Endothelial cell of umbilical vein (primary cell): ENCODE results near the gene KRT38. TPM values are rescaled to one million over a fixed set of nuclear protein-coding genes. Genes with fewer than 3 reads are reported as not detected.
"Not testable (repeated sequence)": the region's sequence is repeated elsewhere in the genome, so short reads cannot be mapped to it uniquely, and the experiment has no call there.

ENCODE experiments used
- BruUV-seq: library from RNA; stranded (reverse); fragments of 400-500 nt; replicated peaks from 2 replicates; lab custom pipeline; 2021; lab: Mats Ljungman, UMichigan
- CTCF ChIA-PET: fragments of 300-600, 350-600 bp; sonication (Branson Sonifier 250); formaldehyde crosslinking; loops from one replicate; lab custom pipeline; 2021; ENCODE audit warnings: antibody characterized with exemption, inconsistent platforms; lab: Charles Lee
- POLR2A ChIA-PET: fragments of 300-600, 350-600 bp; sonication (Branson Sonifier 250); formaldehyde crosslinking; loops from one replicate; lab custom pipeline; 2021; ENCODE audit warnings: antibody characterized with exemption, inconsistent platforms; lab: Charles Lee
- DNase-seq: peaks from one replicate; pipeline ENCODE4 v3.0.0-alpha.2; 2011; ENCODE audit warnings: low read depth, low spot score
- FAIRE-seq: peaks from 2 replicates; lab custom pipeline; 2011; peaks lifted over from hg19 to GRCh38; lab: Jason Lieb, UNC
- H2AFZ ChIP-seq: 2 replicates; pipeline ENCODE4 v1.6.0; 2012; ENCODE audit warnings: low read depth, low read length, control low read depth, inconsistent platforms
- H3K27ac ChIP-seq: 2 replicates; pipeline ENCODE4 v1.5.1; 2011; ENCODE audit warnings: low read depth, mild to moderate bottlenecking, control low read depth, low read length, moderate library complexity; ENCODE audit not compliant: insufficient read depth
- H3K27me3 ChIP-seq, 2 experiments: 2 replicates each; pipeline versions ENCODE4 v1.6.0 to v1.6.1; 2011; ENCODE audit warnings: low read length in 2 of 2, mixed read lengths in 1 of 2; ENCODE audit not compliant: control insufficient read depth in 2 of 2, insufficient read depth in 2 of 2
- H3K36me3 ChIP-seq, 2 experiments: 2 replicates in 1 of 2; 3 replicates in 1 of 2; pipeline ENCODE4 v1.5.1; 2011; ENCODE audit warnings: low read length in 2 of 2, mild to moderate bottlenecking in 1 of 2, moderate library complexity in 1 of 2; ENCODE audit not compliant: control insufficient read depth in 2 of 2, insufficient read depth in 2 of 2; ENCODE audit errors: extremely low read depth in 1 of 2
- H3K4me1 ChIP-seq: 3 replicates; pipeline ENCODE4 v1.5.1; 2011; ENCODE audit warnings: mild to moderate bottlenecking, low read length; ENCODE audit not compliant: control insufficient read depth, insufficient read depth; ENCODE audit errors: extremely low read depth
- H3K4me2 ChIP-seq: 2 replicates; pipeline ENCODE4 v1.6.1; 2011; ENCODE audit warnings: low read length, control low read depth, mixed read lengths; ENCODE audit not compliant: insufficient read depth
- H3K4me3 ChIP-seq, 3 experiments: fragments of 200-600 bp in 1 of 3; sonication (generic), shearing (Covaris generic) in 1 of 3; replicated peaks in 1 of 3; 2 replicates each; pipeline ENCODE4 v1.5.1; 2011 to 2016; ENCODE audit warnings: control low read depth in 3 of 3, low read length in 3 of 3, mild to moderate bottlenecking in 2 of 3, inconsistent platforms in 1 of 3, low read depth in 1 of 3, moderate library complexity in 1 of 3; ENCODE audit not compliant: insufficient read depth in 1 of 3
- H3K79me2 ChIP-seq: 2 replicates; pipeline ENCODE4 v1.6.0; 2012; ENCODE audit warnings: low read length, inconsistent platforms; ENCODE audit not compliant: control insufficient read depth, insufficient read depth
- H3K9ac ChIP-seq: replicated peaks from 2 replicates; pipeline ENCODE3; 2011; ENCODE audit warnings: low read length, control low read depth; ENCODE audit not compliant: insufficient read depth; ENCODE audit errors: extremely low read depth
- H3K9me1 ChIP-seq: replicated peaks from 3 replicates; pipeline ENCODE4 v1.6.0; 2011; ENCODE audit warnings: mild to moderate bottlenecking, low read length; ENCODE audit not compliant: control insufficient read depth, insufficient read depth; ENCODE audit errors: extremely low read depth
- H3K9me3 ChIP-seq: replicated peaks from 2 replicates; pipeline ENCODE4 v1.5.1; 2012; ENCODE audit warnings: low read length, inconsistent platforms; ENCODE audit not compliant: control insufficient read depth, insufficient read depth
- H4K20me1 ChIP-seq: replicated peaks from 2 replicates; pipeline ENCODE3; 2011; ENCODE audit warnings: mild to moderate bottlenecking, low read length; ENCODE audit not compliant: control insufficient read depth, insufficient read depth; ENCODE audit errors: extremely low read depth
- EZH2 ChIP-seq: IDR thresholded peaks from 2 replicates; pipeline ENCODE4 v1.6.1; 2012; ENCODE audit warnings: borderline replicate concordance, low read depth, mild to moderate bottlenecking, moderate library complexity, low read length, inconsistent platforms; ENCODE audit not compliant: severe bottlenecking
- FOS ChIP-seq: IDR thresholded peaks from 2 replicates; pipeline ENCODE4 v1.6.1; 2011; ENCODE audit warnings: mild to moderate bottlenecking, low read length, moderate library complexity, borderline replicate concordance; ENCODE audit not compliant: insufficient read depth
- GATA2 ChIP-seq: IDR thresholded peaks from 2 replicates; pipeline ENCODE4 v1.7.0; 2011; ENCODE audit warnings: low read depth, mild to moderate bottlenecking, moderate library complexity, mixed read lengths, low read length; ENCODE audit not compliant: insufficient read length, insufficient read depth
- JUN ChIP-seq: IDR thresholded peaks from 2 replicates; pipeline ENCODE4 v1.6.1; 2011; ENCODE audit warnings: borderline replicate concordance, low read depth; ENCODE audit not compliant: insufficient read length, insufficient read depth
- MYC ChIP-seq: IDR thresholded peaks from one replicate; pipeline ENCODE4 v1.6.1; 2011; ENCODE audit warnings: mild to moderate bottlenecking, low read depth, low read length
- POLR2A ChIP-seq: IDR thresholded peaks from 2 replicates; pipeline ENCODE4 v1.6.1; 2012; ENCODE audit warnings: low read depth, mild to moderate bottlenecking, control low read depth, low read length
- POLR2AphosphoS5 ChIP-seq: IDR thresholded peaks from 2 replicates; pipeline ENCODE4 v1.6.1; 2012; ENCODE audit warnings: low read depth, mild to moderate bottlenecking, control low read depth, low read length, moderate library complexity; ENCODE audit not compliant: insufficient read depth
- dilution Hi-C: fragments of 300-500 bp; cut with MboI; formaldehyde crosslinking; loops from one replicate; pipeline ENCODE4 v1.15.0; 2019; ENCODE audit warnings: low sequenced_read_pairs; ENCODE audit not compliant: extremely low pct_ligation_motif_present
- intact Hi-C: fragments of 100-400 bp; cut with micrococcal nuclease; formaldehyde crosslinking; loops from one replicate; pipeline ENCODE4 v1.10.0; 2022
- polyA plus RNA-seq, 4 experiments: library from polyadenylated mRNA; depleted of rRNA in 3 of 4; stranded (reverse) in 3 of 4; unstranded in 1 of 4; fragments of >200 nt; gene quantifications; 2 replicates each; pipeline versions ENCODE4 v1.2.1 to v1.2.3, GENCODE V29; 2011 to 2012; ENCODE audit warnings: missing spikeins in 1 of 4
- total RNA-seq: library from RNA; stranded (reverse); gene quantifications from 2 replicates; pipeline ENCODE4 v1.2.3, GENCODE V29; 2021
- TF ChIP-seq, protein P1 (sequence below), 2 donors: IDR thresholded peaks; 1 replicate in 1 of 2; 2 replicates in 1 of 2; pipeline ENCODE4 v1.5.1; 2011; ENCODE audit warnings: low read length in 2 of 2, mild to moderate bottlenecking in 2 of 2, moderate library complexity in 2 of 2, control low read depth in 1 of 2, inconsistent platforms in 1 of 2, low read depth in 1 of 2; ENCODE audit not compliant: insufficient read depth in 1 of 2; ENCODE audit errors: extremely low read depth in 1 of 2
- TF ChIP-seq, protein P2 (sequence below): IDR thresholded peaks from 2 replicates; pipeline ENCODE4 v1.6.1; 2011; ENCODE audit not compliant: insufficient read depth, insufficient read length

The KRT38 gene
- total and polyA plus RNA-seq, 2 donors (not counting 3 experiments of a cell fraction or from before 2014, with no cell fraction given) = not detected

DNA sequence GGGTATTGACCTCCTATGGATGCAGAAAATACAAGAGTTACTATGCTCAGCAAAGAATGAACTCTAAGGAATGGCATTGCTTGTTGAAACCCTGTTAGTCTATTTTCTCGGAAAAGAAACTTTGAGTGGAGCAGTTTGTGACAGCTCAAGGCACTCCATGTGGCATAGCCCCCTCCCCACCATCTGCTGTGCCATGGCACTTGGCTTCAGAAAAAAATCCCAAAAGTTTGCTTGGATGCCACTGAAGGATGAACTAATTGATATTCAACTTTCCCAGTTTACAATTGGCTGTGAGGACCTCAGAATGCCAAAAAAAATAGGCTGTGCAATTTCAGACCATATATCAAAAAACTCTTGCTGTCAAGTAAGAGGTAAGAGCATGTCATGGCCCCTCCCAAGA, 45.2 kb downstream of the KRT38 start:
- dilution Hi-C loops = no loop called here
- H3K4me1 ChIP-seq = no peaks in the 10 kb centered on the region
- FAIRE-seq (no peak), DNase-seq (no peak)
- POLR2A ChIA-PET = no interaction called here
- H3K36me3 ChIP-seq = no peaks in the 10 kb centered on the region
- H3K4me3 ChIP-seq = no peak overlapping the region
- H3K4me2 ChIP-seq = no peak overlapping the region
- H3K27me3 ChIP-seq = peaks cover 10 to 26% of the 10 kb centered on the region in 2 experiments
- no TSS peak for BruUV-seq
- no peak overlapping the region for H3K9ac ChIP-seq
- H4K20me1 ChIP-seq = no peaks in the 10 kb centered on the region
- no peak overlapping the region for H2AFZ ChIP-seq
- H3K27ac ChIP-seq = no peak overlapping the region
- H3K9me1 ChIP-seq = no peaks in the 10 kb centered on the region
- intact Hi-C loops = no loop called here
- no peak for TF ChIP-seq POLR2A
- TF ChIP-seq, protein P1, sequence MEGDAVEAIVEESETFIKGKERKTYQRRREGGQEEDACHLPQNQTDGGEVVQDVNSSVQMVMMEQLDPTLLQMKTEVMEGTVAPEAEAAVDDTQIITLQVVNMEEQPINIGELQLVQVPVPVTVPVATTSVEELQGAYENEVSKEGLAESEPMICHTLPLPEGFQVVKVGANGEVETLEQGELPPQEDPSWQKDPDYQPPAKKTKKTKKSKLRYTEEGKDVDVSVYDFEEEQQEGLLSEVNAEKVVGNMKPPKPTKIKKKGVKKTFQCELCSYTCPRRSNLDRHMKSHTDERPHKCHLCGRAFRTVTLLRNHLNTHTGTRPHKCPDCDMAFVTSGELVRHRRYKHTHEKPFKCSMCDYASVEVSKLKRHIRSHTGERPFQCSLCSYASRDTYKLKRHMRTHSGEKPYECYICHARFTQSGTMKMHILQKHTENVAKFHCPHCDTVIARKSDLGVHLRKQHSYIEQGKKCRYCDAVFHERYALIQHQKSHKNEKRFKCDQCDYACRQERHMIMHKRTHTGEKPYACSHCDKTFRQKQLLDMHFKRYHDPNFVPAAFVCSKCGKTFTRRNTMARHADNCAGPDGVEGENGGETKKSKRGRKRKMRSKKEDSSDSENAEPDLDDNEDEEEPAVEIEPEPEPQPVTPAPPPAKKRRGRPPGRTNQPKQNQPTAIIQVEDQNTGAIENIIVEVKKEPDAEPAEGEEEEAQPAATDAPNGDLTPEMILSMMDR (IDR thresholded peaks at IDR 0.05; ENCODE audit: extremely low read depth in 1 of 2, insufficient read depth in 1 of 2, low read depth in 1 of 2, low read length in 2 of 2) = no peak
- no peak for TF ChIP-seq EZH2
- TF ChIP-seq GATA2 = no peak
- no peak for TF ChIP-seq FOS
- no peak for TF ChIP-seq POLR2AphosphoS5
- no peak for TF ChIP-seq JUN
- no peak for TF ChIP-seq MYC
- TF ChIP-seq, protein P2, sequence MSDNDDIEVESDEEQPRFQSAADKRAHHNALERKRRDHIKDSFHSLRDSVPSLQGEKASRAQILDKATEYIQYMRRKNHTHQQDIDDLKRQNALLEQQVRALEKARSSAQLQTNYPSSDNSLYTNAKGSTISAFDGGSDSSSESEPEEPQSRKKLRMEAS = no peak
- no peaks in the 10 kb centered on the region for H3K79me2 ChIP-seq
- CTCF ChIA-PET = interaction anchor here (0.6 kb wide), 1 partner anchor 1320 kb away, joined by 3 read pairs; no protein-coding TSS in a partner anchor
- H3K9me3 ChIP-seq = no peaks in the 10 kb centered on the region

DNA sequence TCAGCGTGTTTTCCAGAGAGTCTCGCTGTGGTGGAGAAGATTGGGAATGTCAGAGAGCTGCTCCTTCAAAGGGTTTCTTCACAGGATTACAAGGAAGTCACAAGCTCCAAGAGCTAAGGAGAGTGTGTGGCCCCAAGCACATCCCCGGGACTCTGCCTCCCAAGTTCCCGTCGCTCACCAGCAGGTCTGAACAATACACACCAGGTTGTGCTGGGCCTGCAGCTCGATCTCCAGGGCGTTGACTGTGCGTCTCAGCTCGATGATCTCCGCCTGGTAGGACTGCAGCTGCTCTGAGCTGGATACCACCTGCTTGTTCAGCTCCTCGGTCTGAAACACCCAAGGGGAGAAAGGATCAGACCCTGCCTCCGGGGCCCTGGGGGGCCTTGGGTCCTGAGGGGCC, 45.7 kb downstream of the KRT38 start:
- H3K4me3 ChIP-seq, H3K4me1 ChIP-seq, DNase-seq, H2AFZ ChIP-seq, H3K27ac ChIP-seq, H3K4me2 ChIP-seq, H4K20me1 ChIP-seq, dilution Hi-C loops, H3K9ac ChIP-seq, H3K9me3 ChIP-seq, H3K36me3 ChIP-seq, BruUV-seq, intact Hi-C loops, FAIRE-seq, H3K9me1 ChIP-seq, POLR2A ChIA-PET, H3K79me2 ChIP-seq: not testable (repeated sequence)
- CTCF ChIA-PET = interaction anchor here (0.6 kb wide), 1 partner anchor 1319 kb away, joined by 3 read pairs; no protein-coding TSS in a partner anchor
- H3K27me3 ChIP-seq = peaks cover 9 to 23% of the 10 kb centered on the region in 2 experiments
